ENCODE data around the gene ETV2.

ETV2 gene

GRCh38 chr19:35669974-35670373, 28.4 kb downstream of the ETV2 start:
- H3K9ac ChIP-seq (ENCODE audit: low read length): no peak overlapping the region
- H2AK5ac ChIP-seq (ENCODE audit: low read length, severe bottlenecking): no peak overlapping the region
- H4K8ac ChIP-seq (ENCODE audit: low read length): no peak overlapping the region
- H3K9me3 ChIP-seq (ENCODE audit: control insufficient read depth, low read length): no peaks in the 10 kb centered on the region
- no peak overlapping the region for H2BK15ac ChIP-seq (ENCODE audit: low read depth, poor library complexity, severe bottlenecking)
- H3K4ac ChIP-seq (ENCODE audit: low read depth in 1 of 2, low read length in 2 of 2): no peak overlapping the region
- WGBS: 57% methylated on average over 4 of the region's 4 CpGs
- H3K14ac ChIP-seq (ENCODE audit: low read length in 2 of 2): no peak overlapping the region
- no peak overlapping the region for H2BK12ac ChIP-seq (ENCODE audit: low read length in 2 of 2)
- no peak overlapping the region for H2BK120ac ChIP-seq (ENCODE audit: low read depth, low read length)
- no peak overlapping the region for H2BK5ac ChIP-seq (ENCODE audit: low read depth, low read length, poor library complexity, severe bottlenecking)
- H3K4me3 ChIP-seq (ENCODE audit: insufficient read depth in 1 of 2, low read depth in 1 of 2, low read length in 2 of 2): no peak overlapping the region
- H3K36me3 ChIP-seq (ENCODE audit: control insufficient read depth in 1 of 2, insufficient read depth in 2 of 2, low read depth in 1 of 2, low read length in 2 of 2): peaks cover 0 to 7% of the 10 kb centered on the region in 2 experiments
- H3K27me3 ChIP-seq (ENCODE audit: control insufficient read depth in 1 of 2, insufficient read depth in 1 of 2, low read length in 2 of 2): peaks cover 11 to 21% of the 10 kb centered on the region in 2 experiments
- peak overlapping the region; percentile 1 for H4K91ac ChIP-seq (ENCODE audit: low read length)
- no peak overlapping the region for H3K27ac ChIP-seq (ENCODE audit: low read length, poor library complexity, severe bottlenecking)
- no peak for DNase-seq
- no peak overlapping the region for H3K18ac ChIP-seq (ENCODE audit: low read depth in 1 of 2, low read length in 2 of 2)
- H3K23ac ChIP-seq (ENCODE audit: low read length in 2 of 2): no peak overlapping the region
- H2AFZ ChIP-seq (ENCODE audit: low read depth, low read length): no peak overlapping the region
- H3K79me1 ChIP-seq (replicated peaks; ENCODE audit: low read length, poor library complexity, severe bottlenecking): no peaks in the 10 kb centered on the region
- peaks cover 7% of the 10 kb centered on the region for H3K4me1 ChIP-seq (ENCODE audit: control insufficient read depth, insufficient read depth, low read depth, low read length)
- H3K4me2 ChIP-seq (ENCODE audit: low read length, poor library complexity, severe bottlenecking): no peak overlapping the region

DNA sequence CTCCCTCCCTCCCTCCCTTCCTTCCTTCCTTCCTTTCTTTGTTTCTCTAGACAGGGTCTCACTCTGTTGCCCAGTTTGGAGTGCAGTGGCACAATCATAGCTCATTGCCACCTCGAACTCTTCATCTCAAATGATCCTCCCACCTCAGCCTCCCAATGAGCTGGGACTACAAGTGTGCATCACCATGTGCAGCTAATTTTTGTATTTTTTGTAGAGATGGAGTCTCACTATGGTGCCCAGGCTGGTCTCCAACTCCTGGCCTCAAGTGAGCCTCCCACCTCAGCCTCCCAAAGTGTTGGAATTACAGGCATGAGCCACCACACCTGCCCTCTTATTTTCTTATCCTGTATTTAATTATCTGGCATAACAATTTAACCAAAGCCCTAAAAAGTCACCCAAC, 29.1 kb downstream of the ETV2 start:
- Histone ChIP-seq H2AK5ac (ENCODE audit: low read length, severe bottlenecking) (no peak overlapping the region), H3K9me3 (ENCODE audit: control insufficient read depth, low read length) (no peaks in the 10 kb centered on the region), H3K27ac (ENCODE audit: low read length, poor library complexity, severe bottlenecking) (no peak overlapping the region), H3K4ac (ENCODE audit: low read depth in 1 of 2, low read length in 2 of 2) (no peak overlapping the region), H2AFZ (ENCODE audit: low read depth, low read length) (no peak overlapping the region), H4K8ac (ENCODE audit: low read length) (no peak overlapping the region), H3K14ac (ENCODE audit: low read length in 2 of 2) (no peak overlapping the region), H2BK15ac (ENCODE audit: low read depth, poor library complexity, severe bottlenecking) (no peak overlapping the region), H4K91ac (ENCODE audit: low read length) (no peak overlapping the region), H3K9ac (ENCODE audit: low read length) (no peak overlapping the region), H3K18ac (ENCODE audit: low read depth in 1 of 2, low read length in 2 of 2) (no peak overlapping the region), H3K4me1 (ENCODE audit: control insufficient read depth, insufficient read depth, low read depth, low read length) (peaks cover 7% of the 10 kb centered on the region), H2BK120ac (ENCODE audit: low read depth, low read length) (no peak overlapping the region), H2BK12ac (ENCODE audit: low read length in 2 of 2) (no peak overlapping the region), H3K27me3 (ENCODE audit: control insufficient read depth in 1 of 2, insufficient read depth in 1 of 2, low read length in 2 of 2) (peaks cover 11 to 24% of the 10 kb centered on the region in 2 experiments), H3K36me3 (ENCODE audit: control insufficient read depth in 1 of 2, insufficient read depth in 2 of 2, low read depth in 1 of 2, low read length in 2 of 2) (peaks cover 0 to under 1% of the 10 kb centered on the region in 2 experiments), H3K23ac (ENCODE audit: low read length in 2 of 2) (no peak overlapping the region), H3K4me2 (ENCODE audit: low read length, poor library complexity, severe bottlenecking) (no peak overlapping the region), H3K79me1 (replicated peaks; ENCODE audit: low read length, poor library complexity, severe bottlenecking) (no peaks in the 10 kb centered on the region), H3K4me3 (ENCODE audit: insufficient read depth in 1 of 2, low read depth in 1 of 2, low read length in 2 of 2) (no peak overlapping the region), H2BK5ac (ENCODE audit: low read depth, low read length, poor library complexity, severe bottlenecking) (no peak overlapping the region)
- no peak for DNase-seq
- WGBS: 88% methylated on average over 1 of the region's 1 CpG

DNA sequence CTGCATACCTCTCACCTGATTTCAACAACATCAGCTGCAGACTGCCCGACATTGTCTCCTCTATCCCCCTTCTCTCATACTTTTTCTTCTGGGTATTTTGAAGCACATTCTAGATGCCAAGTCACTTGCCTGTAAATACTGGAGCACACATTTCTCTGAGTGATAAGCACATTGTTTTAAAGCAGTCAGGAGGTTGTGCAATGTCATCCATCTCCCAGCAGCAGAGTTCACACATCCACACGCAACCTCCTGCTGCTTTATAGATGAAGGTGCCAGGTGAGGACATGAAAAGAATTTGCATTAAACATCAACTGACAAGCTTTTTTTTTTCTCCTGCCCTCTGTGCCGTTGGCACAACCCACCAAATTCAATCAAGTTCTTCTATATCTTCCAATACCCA, 30.3 kb downstream of the ETV2 start:
- H2AFZ ChIP-seq (ENCODE audit: low read depth, low read length): no peak overlapping the region

DNA sequence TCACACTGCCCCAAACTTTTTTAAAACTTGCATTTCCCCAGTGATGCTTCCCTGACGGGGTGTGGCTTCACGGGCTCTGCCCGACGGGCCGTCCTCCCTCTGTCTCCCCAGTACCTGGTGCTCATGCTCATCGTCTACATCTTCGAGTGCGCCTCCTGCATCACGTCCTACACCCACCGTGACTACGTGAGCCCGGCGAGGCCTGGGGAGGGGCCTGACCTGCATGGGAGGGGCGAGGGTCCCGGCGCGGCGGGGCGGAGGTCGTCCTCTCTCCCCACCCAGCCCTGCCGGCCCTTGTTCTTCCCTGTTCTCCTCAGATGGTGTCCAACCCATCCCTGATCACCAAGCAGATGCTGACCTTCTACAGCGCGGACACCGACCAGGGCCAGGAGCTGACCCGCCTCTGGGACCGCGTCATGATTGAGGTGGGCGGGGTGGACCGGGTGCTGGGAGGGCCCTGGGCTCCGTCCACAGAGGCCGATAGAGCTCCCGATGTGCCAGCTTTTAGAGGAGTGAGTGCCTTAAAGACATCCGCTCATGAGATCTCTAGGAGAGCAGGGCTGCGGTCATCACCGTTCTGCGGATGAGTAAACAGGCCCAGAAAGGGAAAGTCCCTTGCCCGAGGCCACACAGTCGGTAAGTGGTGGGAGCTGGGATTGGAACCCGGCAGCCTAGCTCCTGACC, 31.7 kb downstream of the ETV2 start:
- Histone ChIP-seq H2BK120ac (ENCODE audit: low read depth, low read length) (no peak overlapping the region), H3K4me3 (ENCODE audit: insufficient read depth in 1 of 2, low read depth in 1 of 2, low read length in 2 of 2) (peak overlapping the region; percentile 49 to 65), H3K79me1 (replicated peaks; ENCODE audit: low read length, poor library complexity, severe bottlenecking) (no peaks in the 10 kb centered on the region), H3K4me2 (ENCODE audit: low read length, poor library complexity, severe bottlenecking) (peak overlapping the region; percentile 85), H4K91ac (ENCODE audit: low read length) (peak overlapping the region; percentile 4), H3K9ac (ENCODE audit: low read length) (peak overlapping the region; percentile 67), H3K4ac (ENCODE audit: low read depth in 1 of 2, low read length in 2 of 2) (no peak overlapping the region), H3K9me3 (ENCODE audit: control insufficient read depth, low read length) (no peaks in the 10 kb centered on the region), H3K36me3 (ENCODE audit: control insufficient read depth in 1 of 2, insufficient read depth in 2 of 2, low read depth in 1 of 2, low read length in 2 of 2) (no peaks in the 10 kb centered on the region), H3K23ac (ENCODE audit: low read length in 2 of 2) (peak overlapping the region in 1 of 2 experiments; percentile 89), H2BK15ac (ENCODE audit: low read depth, poor library complexity, severe bottlenecking) (no peak overlapping the region), H3K18ac (ENCODE audit: low read depth in 1 of 2, low read length in 2 of 2) (no peak overlapping the region), H2AFZ (ENCODE audit: low read depth, low read length) (peak overlapping the region; percentile 97), H3K14ac (ENCODE audit: low read length in 2 of 2) (peak overlapping the region in 1 of 2 experiments; percentile 93), H2AK5ac (ENCODE audit: low read length, severe bottlenecking) (no peak overlapping the region), H2BK5ac (ENCODE audit: low read depth, low read length, poor library complexity, severe bottlenecking) (no peak overlapping the region), H3K27me3 (ENCODE audit: control insufficient read depth in 1 of 2, insufficient read depth in 1 of 2, low read length in 2 of 2) (peaks cover 11 to 33% of the 10 kb centered on the region in 2 experiments), H3K4me1 (ENCODE audit: control insufficient read depth, insufficient read depth, low read depth, low read length) (peaks cover 7% of the 10 kb centered on the region), H4K8ac (ENCODE audit: low read length) (peak overlapping the region; percentile 59), H2BK12ac (ENCODE audit: low read length in 2 of 2) (no peak overlapping the region), H3K27ac (ENCODE audit: low read length, poor library complexity, severe bottlenecking) (no peak overlapping the region)
- WGBS: 4% methylated on average over 29 of the region's 39 CpGs
- DNase-seq: peak; percentile 75

More for the DNA sequence above, 30.3 kb downstream of the ETV2 start:
- no peak overlapping the region for H3K4me3 ChIP-seq (ENCODE audit: insufficient read depth in 1 of 2, low read depth in 1 of 2, low read length in 2 of 2)
- no peak overlapping the region for H3K4ac ChIP-seq (ENCODE audit: low read depth in 1 of 2, low read length in 2 of 2)
- H3K4me2 ChIP-seq (ENCODE audit: low read length, poor library complexity, severe bottlenecking): no peak overlapping the region
- H3K18ac ChIP-seq (ENCODE audit: low read depth in 1 of 2, low read length in 2 of 2): no peak overlapping the region
- no peak for DNase-seq
- H2BK120ac ChIP-seq (ENCODE audit: low read depth, low read length): no peak overlapping the region
- H3K23ac ChIP-seq (ENCODE audit: low read length in 2 of 2): no peak overlapping the region
- H2BK12ac ChIP-seq (ENCODE audit: low read length in 2 of 2): no peak overlapping the region
- 77% methylated on average over 2 of the region's 3 CpGs for WGBS
- H3K27me3 ChIP-seq (ENCODE audit: control insufficient read depth in 1 of 2, insufficient read depth in 1 of 2, low read length in 2 of 2): peaks cover 11 to 27% of the 10 kb centered on the region in 2 experiments
- H4K91ac ChIP-seq (ENCODE audit: low read length): no peak overlapping the region
- no peaks in the 10 kb centered on the region for H3K79me1 ChIP-seq (replicated peaks; ENCODE audit: low read length, poor library complexity, severe bottlenecking)
- peaks cover 7% of the 10 kb centered on the region for H3K4me1 ChIP-seq (ENCODE audit: control insufficient read depth, insufficient read depth, low read depth, low read length)
- no peaks in the 10 kb centered on the region for H3K36me3 ChIP-seq (ENCODE audit: control insufficient read depth in 1 of 2, insufficient read depth in 2 of 2, low read depth in 1 of 2, low read length in 2 of 2)
- H3K9me3 ChIP-seq (ENCODE audit: control insufficient read depth, low read length): no peaks in the 10 kb centered on the region
- no peak overlapping the region for H2BK15ac ChIP-seq (ENCODE audit: low read depth, poor library complexity, severe bottlenecking)
- H3K27ac ChIP-seq (ENCODE audit: low read length, poor library complexity, severe bottlenecking): no peak overlapping the region
- no peak overlapping the region for H3K9ac ChIP-seq (ENCODE audit: low read length)
- no peak overlapping the region for H4K8ac ChIP-seq (ENCODE audit: low read length)
- H3K14ac ChIP-seq (ENCODE audit: low read length in 2 of 2): no peak overlapping the region
- H2AK5ac ChIP-seq (ENCODE audit: low read length, severe bottlenecking): no peak overlapping the region
- no peak overlapping the region for H2BK5ac ChIP-seq (ENCODE audit: low read depth, low read length, poor library complexity, severe bottlenecking)
